SKM-1 treated with dmso at 0.1 percent for 144 hours (cell line): ENCODE measurements around the gene SRM.
A peak's percentile ranks its signal among the peaks of the same experiment; 100 is the strongest.
"Not testable (repeated sequence)": the region's sequence is repeated elsewhere in the genome, so short reads cannot be mapped to it uniquely, and the experiment has no call there.

Source experiments
- DNase-seq: peaks from one replicate; lab custom pipeline; 2025; ENCODE audit not compliant: unreplicated experiment; lab: John Stamatoyannopoulos, UW

Gene SRM

GRCh38 chr1:11045428-11046269, 14.2 kb downstream of the SRM start:
- no peak for DNase-seq

- no peak for DNase-seq
These were observed 14.9 kb downstream of the SRM start for GRCh38 chr1:11044849-11045427.

GRCh38 chr1:11044086-11044848, 15.6 kb downstream of the SRM start:
- DNase-seq: no peak

- DNase-seq: no peak
These were observed 16.6 kb downstream of the SRM start for GRCh38 chr1:11042995-11043874.

GRCh38 chr1:11042065-11042464, 17.8 kb downstream of the SRM start:
- no peak for DNase-seq

GRCh38 chr1:11041048-11041447, 18.8 kb downstream of the SRM start:
- no peak for DNase-seq

- not testable (repeated sequence) for DNase-seq
These were observed 19.8 kb downstream of the SRM start for GRCh38 chr1:11040105-11040429.

- no peak for DNase-seq
These were observed 20.3 kb downstream of the SRM start for GRCh38 chr1:11039351-11040104.

GRCh38 chr1:11037740-11038182, 22.1 kb downstream of the SRM start:
- DNase-seq: peak; percentile 79

- DNase-seq: not testable (repeated sequence)
These were observed 22.6 kb downstream of the SRM start for GRCh38 chr1:11037019-11037739.

GRCh38 chr1:11031624-11032262, 28.1 kb downstream of the SRM start:
- DNase-seq: no peak

GRCh38 chr1:11030865-11031264, 29.0 kb downstream of the SRM start:
- no peak for DNase-seq

GRCh38 chr1:11028018-11028417, 31.8 kb downstream of the SRM start:
- no peak for DNase-seq

GRCh38 chr1:11027316-11027715, 32.5 kb downstream of the SRM start:
- DNase-seq: no peak

GRCh38 chr1:11026903-11027302, 32.9 kb downstream of the SRM start:
- DNase-seq: no peak

- DNase-seq: no peak
These were observed 33.8 kb downstream of the SRM start for GRCh38 chr1:11026052-11026451.

GRCh38 chr1:11025618-11026017, 34.2 kb downstream of the SRM start:
- no peak for DNase-seq

- DNase-seq: no peak
These were observed 35.0 kb downstream of the SRM start for GRCh38 chr1:11024874-11025203.

- no peak for DNase-seq
These were observed 35.5 kb downstream of the SRM start for GRCh38 chr1:11024154-11024873.
